SK-N-MC (cell line): ENCODE measurements around the gene PISD.
"Not testable (repeated sequence)": the region's sequence is repeated elsewhere in the genome, so short reads cannot be mapped to it uniquely, and the experiment has no call there.

Experiments
- DNase-seq: peaks from one replicate; pipeline ENCODE4 v3.0.0-alpha.2; 2011; ENCODE audit warnings: low read depth, low spot score
- H3K27ac ChIP-seq: fragments of 200-600 bp; sonication (generic); 2 replicates; pipeline ENCODE4 v1.5.1; 2016; ENCODE audit warnings: mixed run types
- H3K36me3 ChIP-seq: fragments of 200-600 bp; sonication (generic); 2 replicates; pipeline ENCODE4 v1.6.1; 2017; ENCODE audit warnings: antibody characterized with exemption, low read length, mixed read lengths; ENCODE audit not compliant: insufficient read depth
- H3K4me3 ChIP-seq: fragments of 200-600 bp; sonication (generic); 2 replicates; pipeline ENCODE4 v1.5.1; 2016
- H3K9ac ChIP-seq: fragments of 200-600 bp; sonication (generic); 2 replicates; pipeline ENCODE4 v1.8.0; 2017; ENCODE audit warnings: mixed run types, mixed read lengths; ENCODE audit not compliant: insufficient read length
- H3K9me3 ChIP-seq: fragments of 200-600 bp; sonication (generic); 2 replicates; pipeline ENCODE4 v1.6.1; 2017; ENCODE audit warnings: low read depth, mild to moderate bottlenecking, antibody characterized with exemption, low read length, moderate library complexity, mixed read lengths
- EZH2 ChIP-seq: fragments of 200-600 bp; sonication (generic); IDR thresholded peaks from one replicate; pipeline ENCODE4 v1.6.1; 2017; ENCODE audit warnings: antibody characterized with exemption
- FOXP2 ChIP-seq: optimal IDR thresholded peaks from 2 replicates; pipeline ENCODE3; 2011; ENCODE audit warnings: mild to moderate bottlenecking, moderate library complexity; ENCODE audit not compliant: insufficient read depth; ENCODE audit errors: extremely low read length, control extremely low read depth
- POLR2AphosphoS5 ChIP-seq: IDR thresholded peaks from 2 replicates; pipeline ENCODE4 v1.6.1; 2012; ENCODE audit warnings: mild to moderate bottlenecking, low read depth, low read length, borderline replicate concordance

Gene PISD

GRCh38 chr22:31682751-31683150 lies 20.7 kb upstream of the PISD start:
- peaks cover 29% of the 10 kb centered on the region; the same call in 1 of the 2 replicates for H3K36me3 ChIP-seq
- no peak overlapping the region for H3K27ac ChIP-seq
- no peak for DNase-seq
- no peak overlapping the region for H3K9ac ChIP-seq
- TF ChIP-seq EZH2 = no peak
- TF ChIP-seq FOXP2 = no peak
- H3K4me3 ChIP-seq = no peak overlapping the region
- H3K9me3 ChIP-seq = no peaks in the 10 kb centered on the region

- Histone ChIP-seq H3K9ac (no peak overlapping the region), H3K4me3 (no peak overlapping the region), H3K36me3 (peaks cover 26% of the 10 kb centered on the region; the same call in 1 of the 2 replicates), H3K9me3 (no peaks in the 10 kb centered on the region), H3K27ac (no peak overlapping the region)
- TF ChIP-seq FOXP2 = no peak
- no peak for TF ChIP-seq POLR2AphosphoS5
- no peak for TF ChIP-seq EZH2
- DNase-seq = no peak
These were observed 19.6 kb upstream of the PISD start for GRCh38 chr22:31681349-31682345.

- Histone ChIP-seq H3K27ac (no peak overlapping the region), H3K9ac (no peak overlapping the region), H3K36me3 (peaks cover 23% of the 10 kb centered on the region; the same call in 1 of the 2 replicates), H3K9me3 (no peaks in the 10 kb centered on the region), H3K4me3 (no peak overlapping the region)
- DNase-seq = no peak
- TF ChIP-seq EZH2 = no peak
- TF ChIP-seq FOXP2 = no peak
- TF ChIP-seq POLR2AphosphoS5 = no peak
These were observed 18.9 kb upstream of the PISD start for GRCh38 chr22:31680861-31681341.

- Histone ChIP-seq H3K4me3 (no peak overlapping the region), H3K9me3 (no peaks in the 10 kb centered on the region), H3K27ac (no peak overlapping the region), H3K36me3 (peaks cover 4% of the 10 kb centered on the region; the same call in 1 of the 2 replicates), H3K9ac (no peak overlapping the region)
- DNase-seq = no peak
- TF ChIP-seq EZH2 (no peak), FOXP2 (no peak), POLR2AphosphoS5 (no peak)
These were observed 16.7 kb upstream of the PISD start for GRCh38 chr22:31678748-31679147.

GRCh38 chr22:31676700-31677099 lies 14.7 kb upstream of the PISD start:
- TF ChIP-seq FOXP2 = no peak
- TF ChIP-seq EZH2 = no peak
- no peak for TF ChIP-seq POLR2AphosphoS5
- no peak overlapping the region for H3K9ac ChIP-seq
- H3K27ac ChIP-seq = no peak overlapping the region
- H3K4me3 ChIP-seq = no peak overlapping the region
- no peaks in the 10 kb centered on the region for H3K9me3 ChIP-seq
- DNase-seq = no peak
- no peaks in the 10 kb centered on the region for H3K36me3 ChIP-seq

DNA sequence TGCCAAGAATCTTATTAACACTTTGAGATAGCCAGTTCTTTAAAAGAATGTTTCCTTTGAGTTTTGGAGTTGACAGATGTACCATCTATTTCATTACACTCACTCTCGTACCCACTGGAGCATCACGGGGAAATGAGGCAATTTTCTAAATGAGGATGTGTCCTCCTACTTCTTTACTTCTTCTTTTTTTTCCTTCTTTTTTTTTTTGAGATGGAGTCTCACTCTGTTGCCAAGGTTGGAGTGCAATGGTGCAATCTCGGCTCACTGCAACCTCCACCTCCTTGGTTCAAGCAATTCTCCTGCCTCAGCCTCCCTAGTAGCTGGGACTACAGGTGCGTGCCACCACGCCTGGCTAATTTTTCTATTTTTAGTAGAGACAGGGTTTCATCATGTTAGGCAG lies 12.2 kb upstream of the PISD start:
- not testable (repeated sequence) for H3K9me3 ChIP-seq, H3K27ac ChIP-seq

GRCh38 chr22:31668849-31669248 lies 6.8 kb upstream of the PISD start:
- not testable (repeated sequence) for H3K4me3 ChIP-seq, H3K36me3 ChIP-seq, H3K27ac ChIP-seq, H3K9ac ChIP-seq, H3K9me3 ChIP-seq, DNase-seq

More for the DNA sequence above, 12.2 kb upstream of the PISD start:
- not testable (repeated sequence) for H3K36me3 ChIP-seq, DNase-seq, H3K4me3 ChIP-seq, H3K9ac ChIP-seq

DNA sequence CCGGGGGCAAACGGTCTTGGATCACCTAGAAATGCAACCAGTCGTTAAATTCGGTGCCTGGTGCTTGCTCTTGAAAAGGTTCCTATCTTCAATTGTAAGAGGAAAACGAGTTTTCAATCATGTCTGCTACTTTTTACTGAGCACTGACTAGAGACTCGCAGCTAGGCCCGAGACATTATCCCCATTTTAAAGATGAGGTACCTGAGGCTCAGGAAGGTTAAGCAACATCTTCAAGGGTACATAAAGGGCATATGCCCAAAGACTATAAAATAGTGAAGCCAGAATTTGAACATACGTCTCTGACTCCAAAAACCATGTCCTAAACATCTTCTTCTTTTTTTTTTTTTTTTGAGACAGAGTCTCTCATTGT lies 638 bp upstream of the PISD start:
- DNase-seq = no peak
- no peak for TF ChIP-seq POLR2AphosphoS5
- H3K36me3 ChIP-seq = no peaks in the 10 kb centered on the region
- peak overlapping the region; percentile 91 for H3K4me3 ChIP-seq
- peak overlapping the region; percentile 84 for H3K9ac ChIP-seq
- H3K27ac ChIP-seq = peak overlapping the region; percentile 75; the same call in 1 of the 2 replicates
- no peaks in the 10 kb centered on the region for H3K9me3 ChIP-seq

DNA sequence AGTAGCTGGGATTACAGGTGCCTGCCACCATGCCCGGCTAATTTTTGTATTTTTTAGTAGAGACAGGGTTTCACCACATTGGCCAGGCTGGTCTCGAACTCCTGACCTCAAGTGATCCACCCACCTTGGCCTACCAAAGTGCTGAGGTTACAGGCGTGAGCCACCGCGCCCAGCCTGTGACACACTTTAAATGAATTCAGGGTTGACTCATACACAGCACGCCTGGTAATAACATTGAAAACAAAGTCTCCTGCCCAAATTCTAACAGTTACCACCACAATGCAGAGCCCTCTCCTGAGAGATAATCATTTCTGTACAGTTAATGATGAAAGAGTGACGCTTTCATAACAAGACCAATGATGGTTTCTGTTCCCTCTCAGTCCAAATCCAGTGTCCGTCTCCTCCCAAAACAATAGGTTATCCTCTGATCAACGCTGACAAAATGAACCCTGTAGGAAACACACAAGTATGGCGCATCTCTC lies 1.1 kb downstream of the PISD start:
- H3K27ac ChIP-seq, H3K36me3 ChIP-seq, DNase-seq, H3K9me3 ChIP-seq: not testable (repeated sequence)
- peak overlapping the region; percentile 91 for H3K4me3 ChIP-seq
- H3K9ac ChIP-seq = peak overlapping the region; percentile 81
